Neuronal stem cell (in vitro differentiated cells): ENCODE data around the gene TLCD3A.
"Not testable (repeated sequence)": the region's sequence is repeated elsewhere in the genome, so short reads cannot be mapped to it uniquely, and the experiment has no call there.

ENCODE experiments used
- DNase-seq: peaks from one replicate; pipeline ENCODE4 v3.0.0-alpha.2; 2013; ENCODE audit warnings: low spot score
- H2AFZ ChIP-seq: one replicate; pipeline ENCODE4 v1.6.1; 2013; ENCODE audit warnings: mild to moderate bottlenecking, low read length, inconsistent platforms
- H2AK5ac ChIP-seq: 2 replicates; pipeline ENCODE4 v1.6.1; 2013; ENCODE audit warnings: low read depth, mild to moderate bottlenecking, inconsistent platforms, low read length, moderate library complexity, mixed read lengths
- H2BK120ac ChIP-seq: 2 replicates; pipeline ENCODE4 v1.6.1; 2013; ENCODE audit warnings: low read depth, mild to moderate bottlenecking, inconsistent platforms, low read length, moderate library complexity, mixed read lengths
- H2BK12ac ChIP-seq: one replicate; pipeline ENCODE4 v1.6.1; 2013; ENCODE audit warnings: low read length, inconsistent platforms
- H2BK15ac ChIP-seq: 2 replicates; pipeline ENCODE4 v1.6.1; 2013; ENCODE audit warnings: mild to moderate bottlenecking, low read length, inconsistent platforms, mixed read lengths
- H2BK5ac ChIP-seq: one replicate; pipeline ENCODE4 v1.6.1; 2013; ENCODE audit warnings: inconsistent platforms, mild to moderate bottlenecking, low read length, moderate library complexity
- H3K14ac ChIP-seq: one replicate; pipeline ENCODE4 v1.6.1; 2013; ENCODE audit warnings: low read length, inconsistent platforms
- H3K18ac ChIP-seq: 2 replicates; pipeline ENCODE4 v1.6.1; 2013; ENCODE audit warnings: low read length, inconsistent platforms
- H3K23ac ChIP-seq: 2 replicates; pipeline ENCODE4 v1.6.1; 2013; ENCODE audit warnings: low read depth, mild to moderate bottlenecking, mixed read lengths, low read length, inconsistent platforms; ENCODE audit not compliant: poor library complexity
- H3K27ac ChIP-seq: replicated peaks from 3 replicates; pipeline ENCODE4 v1.5.1; 2013; ENCODE audit warnings: low read length, inconsistent platforms
- H3K27me3 ChIP-seq, 3 experiments: 2 replicates each; pipeline ENCODE4 v1.6.1; 2013; ENCODE audit warnings: low read length in 3 of 3, mild to moderate bottlenecking in 2 of 3, inconsistent platforms in 1 of 3, low read depth in 1 of 3, mixed read lengths in 1 of 3, moderate library complexity in 1 of 3; ENCODE audit not compliant: control insufficient read depth in 3 of 3, insufficient read depth in 3 of 3
- H3K36me3 ChIP-seq, 2 donors: replicated peaks in 1 of 2; 2 replicates each; pipeline ENCODE4 v1.6.1; 2013; ENCODE audit warnings: low read length in 2 of 2; ENCODE audit not compliant: control insufficient read depth in 2 of 2, insufficient read depth in 2 of 2
- H3K4ac ChIP-seq: 2 replicates; pipeline ENCODE4 v1.6.1; 2013; ENCODE audit warnings: inconsistent platforms, mild to moderate bottlenecking, low read length, moderate library complexity
- H3K4me1 ChIP-seq, 2 donors: 1 replicate in 1 of 2; 2 replicates in 1 of 2; pipeline ENCODE4 v1.6.1; 2013; ENCODE audit warnings: low read length in 2 of 2, low read depth in 1 of 2; ENCODE audit not compliant: control insufficient read depth in 2 of 2, insufficient read depth in 1 of 2
- H3K4me2 ChIP-seq: one replicate; pipeline ENCODE4 v1.6.1; 2013; ENCODE audit warnings: mild to moderate bottlenecking, low read length, inconsistent platforms; ENCODE audit not compliant: insufficient read depth, poor library complexity, severe bottlenecking
- H3K4me3 ChIP-seq, 2 donors: 2 replicates each; pipeline ENCODE4 v1.5.1; 2013; ENCODE audit warnings: low read length in 2 of 2, mild to moderate bottlenecking in 2 of 2, inconsistent platforms in 1 of 2, moderate library complexity in 1 of 2
- H3K79me1 ChIP-seq: one replicate; pipeline ENCODE4 v1.6.1; 2013; ENCODE audit warnings: low read depth, mild to moderate bottlenecking, inconsistent platforms, low read length, moderate library complexity
- H3K9ac ChIP-seq: one replicate; pipeline ENCODE4 v1.6.1; 2013; ENCODE audit warnings: mild to moderate bottlenecking, low read depth, low read length, inconsistent platforms; ENCODE audit not compliant: poor library complexity
- H3K9me3 ChIP-seq, 2 donors: replicated peaks in 1 of 2; 2 replicates each; pipeline versions ENCODE3 to v1.6.1; 2013; ENCODE audit warnings: low read length in 2 of 2, mild to moderate bottlenecking in 2 of 2, inconsistent platforms in 1 of 2, low read depth in 1 of 2, mixed read lengths in 1 of 2, moderate library complexity in 1 of 2; ENCODE audit not compliant: control insufficient read depth in 2 of 2, insufficient read depth in 1 of 2
- H4K8ac ChIP-seq: one replicate; pipeline ENCODE4 v1.6.1; 2013; ENCODE audit warnings: low read depth, mild to moderate bottlenecking, inconsistent platforms, low read length, moderate library complexity
- H4K91ac ChIP-seq: one replicate; pipeline ENCODE4 v1.6.1; 2013; ENCODE audit warnings: low read length, low read depth, mild to moderate bottlenecking, inconsistent platforms; ENCODE audit not compliant: poor library complexity
- WGBS, 2 donors: extraction: QIAGEN DNeasy Blood & Tissue Kit; methylation state at CpG; one replicate each; pipeline ENCODE4 v1.1.7; 2013; ENCODE audit warnings: missing lambda C conversion rate in 2 of 2, mixed read lengths in 1 of 2; ENCODE audit not compliant: insufficient read length in 2 of 2, insufficient replicate concordance in 1 of 2; ENCODE audit errors: extremely low coverage in 2 of 2; 5-methylcytosine and 5-hydroxymethylcytosine counted together

The TLCD3A gene

GRCh38 chr17:784143-784542, 51.7 kb downstream of the TLCD3A start:
- DNase-seq, result no peak
- no peak overlapping the region for H4K8ac ChIP-seq
- H3K4me3 ChIP-seq, result no peak overlapping the region
- H3K27ac ChIP-seq, result no peak overlapping the region
- no peak overlapping the region for H2BK5ac ChIP-seq
- H3K9me3 ChIP-seq, result no peaks in the 10 kb centered on the region
- H3K4me1 ChIP-seq, result peaks cover 9 to 10% of the 10 kb centered on the region in 2 donors
- H2AFZ ChIP-seq, result no peak overlapping the region
- no peak overlapping the region for H3K18ac ChIP-seq
- H3K36me3 ChIP-seq, result peaks cover 11 to 65% of the 10 kb centered on the region in 2 donors
- H2BK15ac ChIP-seq, result no peak overlapping the region
- H2BK12ac ChIP-seq, result no peak overlapping the region
- H3K79me1 ChIP-seq, result peaks cover 8% of the 10 kb centered on the region
- no CpG with 5 or more reads among the region's 3 CpGs for WGBS, 2 donors
- no peak overlapping the region for H3K9ac ChIP-seq
- no peak overlapping the region for H3K4me2 ChIP-seq
- H2BK120ac ChIP-seq, result no peak overlapping the region
- no peak overlapping the region for H4K91ac ChIP-seq
- no peak overlapping the region for H2AK5ac ChIP-seq
- H3K27me3 ChIP-seq, result no peaks in the 10 kb centered on the region
- no peak overlapping the region for H3K14ac ChIP-seq
- H3K4ac ChIP-seq, result no peak overlapping the region
- H3K23ac ChIP-seq, result no peak overlapping the region

- H3K4ac ChIP-seq, H3K9ac ChIP-seq, H2BK120ac ChIP-seq, H2AK5ac ChIP-seq, H2BK15ac ChIP-seq, H2BK12ac ChIP-seq, DNase-seq, H2BK5ac ChIP-seq, H3K4me2 ChIP-seq, H3K23ac ChIP-seq, H4K8ac ChIP-seq, H3K27me3 ChIP-seq, H3K79me1 ChIP-seq, H3K27ac ChIP-seq, H3K14ac ChIP-seq, H3K9me3 ChIP-seq, H3K4me1 ChIP-seq, H2AFZ ChIP-seq, H3K4me3 ChIP-seq, H4K91ac ChIP-seq, H3K18ac ChIP-seq: not testable (repeated sequence)
- H3K36me3 ChIP-seq, result peaks cover 15 to 71% of the 10 kb centered on the region in 2 donors
- WGBS, 2 donors, result no CpG with 5 or more reads among the region's 7 CpGs
These were observed 53.5 kb downstream of the TLCD3A start for GRCh38 chr17:785901-786300.

- Histone ChIP-seq H2BK12ac (no peak overlapping the region), H2BK15ac (no peak overlapping the region), H3K79me1 (peaks cover 2% of the 10 kb centered on the region), H3K36me3 (peaks cover 26 to 90% of the 10 kb centered on the region in 2 donors), H2BK120ac (no peak overlapping the region), H2AK5ac (no peak overlapping the region), H3K4ac (no peak overlapping the region), H3K4me1 (peaks cover 5 to 11% of the 10 kb centered on the region in 2 donors), H3K9me3 (no peaks in the 10 kb centered on the region), H2AFZ (no peak overlapping the region), H2BK5ac (no peak overlapping the region), H3K18ac (no peak overlapping the region), H3K4me2 (no peak overlapping the region), H3K27ac (no peak overlapping the region), H3K14ac (no peak overlapping the region), H3K27me3 (no peaks in the 10 kb centered on the region), H4K8ac (no peak overlapping the region), H3K23ac (no peak overlapping the region), H3K4me3 (no peak overlapping the region), H4K91ac (no peak overlapping the region), H3K9ac (no peak overlapping the region)
- no CpG with 5 or more reads among the region's 12 CpGs for WGBS, 2 donors
- DNase-seq, result no peak
These were observed 55.3 kb downstream of the TLCD3A start for GRCh38 chr17:787641-788221.

GRCh38 chr17:788551-788950, 56.2 kb downstream of the TLCD3A start:
- Histone ChIP-seq H3K79me1 (no peaks in the 10 kb centered on the region), H3K4me1 (peaks cover 0 to 8% of the 10 kb centered on the region in 2 donors), H3K9ac (no peak overlapping the region), H3K4ac (no peak overlapping the region), H3K4me3 (no peak overlapping the region), H2AK5ac (no peak overlapping the region), H3K27me3 (no peaks in the 10 kb centered on the region), H4K91ac (no peak overlapping the region), H2BK12ac (no peak overlapping the region), H3K27ac (no peak overlapping the region), H2AFZ (no peak overlapping the region), H3K9me3 (no peaks in the 10 kb centered on the region), H3K36me3 (peaks cover 26 to 88% of the 10 kb centered on the region in 2 donors), H2BK120ac (no peak overlapping the region), H3K14ac (no peak overlapping the region), H3K18ac (no peak overlapping the region), H2BK5ac (no peak overlapping the region), H3K4me2 (no peak overlapping the region), H4K8ac (no peak overlapping the region), H3K23ac (no peak overlapping the region), H2BK15ac (no peak overlapping the region)
- WGBS, 2 donors, result no CpG with 5 or more reads among the region's 4 CpGs
- DNase-seq, result no peak
